Frontal cortex (tissue), 4 donors: ENCODE measurements around the gene TMEM185B. TPM values are rescaled to one million over a fixed set of nuclear protein-coding genes. Genes with fewer than 3 reads are reported as not detected.
"Not testable (repeated sequence)": the region's sequence is repeated elsewhere in the genome, so short reads cannot be mapped to it uniquely, and the experiment has no call there.

ENCODE experiments used
- DNase-seq, 2 donors: peaks; one replicate each; pipeline ENCODE4 v3.0.0; 2012; ENCODE audit warnings: low spot score in 2 of 2
- FAIRE-seq: peaks from 2 replicates; lab custom pipeline; 2012; peaks lifted over from hg19 to GRCh38; lab: Jason Lieb, UNC
- total RNA-seq: library from RNA; depleted of rRNA; stranded (reverse); fragments of >200 nt; gene quantifications from one replicate; pipeline ENCODE4 v1.2.3, GENCODE V29; 2014
- donor health status: control.
- donor health status: control.
- donor health status: control.

Gene TMEM185B
- total RNA-seq, 1 donor from 2014 or later: 15.1 TPM

DNA sequence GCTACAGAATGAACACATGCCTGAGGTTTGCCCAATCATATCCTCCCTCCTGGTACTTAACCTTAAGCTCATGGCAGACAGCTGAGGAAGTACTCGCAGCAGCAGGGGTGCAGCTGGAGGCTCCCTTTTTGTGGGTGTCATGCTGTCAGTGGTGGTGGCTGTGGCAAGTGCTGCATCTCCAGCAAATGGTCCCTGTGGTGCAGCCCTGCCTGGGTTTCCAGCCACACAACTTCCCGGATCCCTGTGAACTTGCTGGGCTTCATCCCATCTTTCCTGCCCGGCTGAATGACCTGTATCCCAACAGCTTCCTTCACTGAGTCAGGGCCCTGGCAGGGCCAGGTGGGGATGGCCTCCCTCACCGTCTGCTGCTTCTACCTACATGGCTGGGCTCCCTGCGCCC, 5.0 kb downstream of the TMEM185B start:
- no peak for FAIRE-seq
- DNase-seq: no peak

DNA sequence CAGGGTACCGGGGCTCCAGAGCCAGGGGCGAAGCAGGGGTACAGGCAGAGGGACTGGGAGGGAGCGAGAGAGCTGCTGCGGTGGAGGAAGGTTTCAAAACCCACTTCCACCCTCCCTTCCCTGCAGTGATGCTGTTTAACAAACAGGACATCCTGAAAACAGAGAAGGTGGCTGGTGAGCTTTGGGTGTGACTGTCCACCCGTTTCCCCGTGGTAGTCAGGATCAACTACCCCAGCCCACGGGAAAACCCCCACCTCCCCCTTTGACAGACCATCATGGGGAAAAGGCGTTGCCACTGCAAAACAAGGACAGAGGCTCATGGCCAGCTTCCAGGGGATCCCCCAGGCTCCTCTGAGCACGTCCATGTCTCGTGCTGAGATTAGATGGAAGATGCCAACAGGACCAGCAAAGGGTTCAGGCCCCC, 12.9 kb downstream of the TMEM185B start:
- DNase-seq (no peak), FAIRE-seq (no peak)

GRCh38 chr2:120209427-120210269, 13.6 kb downstream of the TMEM185B start:
- DNase-seq (no peak), FAIRE-seq (no peak)

- FAIRE-seq (no peak), DNase-seq (no peak)
These were observed 14.5 kb downstream of the TMEM185B start for GRCh38 chr2:120208381-120209353.

GRCh38 chr2:120206022-120206581, 17.1 kb downstream of the TMEM185B start:
- FAIRE-seq (no peak), DNase-seq (no peak)

- FAIRE-seq (no peak), DNase-seq (no peak)
These were observed 18.1 kb downstream of the TMEM185B start for GRCh38 chr2:120204945-120205670.

DNA sequence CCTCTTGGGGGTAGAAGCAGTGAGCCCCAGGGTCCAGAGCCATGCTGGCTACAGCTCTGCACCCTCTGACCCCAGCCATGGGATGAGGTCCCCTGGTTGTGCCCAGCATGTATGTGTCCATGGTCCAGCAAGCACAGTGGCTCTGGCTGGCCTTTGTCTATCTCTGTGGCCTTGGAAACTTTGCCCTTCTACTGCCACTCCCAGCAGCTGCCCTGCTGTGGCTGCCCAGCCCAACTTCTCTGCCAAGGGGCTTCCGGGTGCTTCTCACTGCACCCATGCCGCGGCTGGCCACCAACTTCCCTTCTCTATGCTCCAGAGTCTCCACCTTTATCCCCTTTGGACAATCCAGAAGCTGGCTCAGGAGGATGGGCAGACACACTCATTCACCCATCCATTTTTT, 18.8 kb downstream of the TMEM185B start:
- no peak for DNase-seq
- no peak for FAIRE-seq

DNA sequence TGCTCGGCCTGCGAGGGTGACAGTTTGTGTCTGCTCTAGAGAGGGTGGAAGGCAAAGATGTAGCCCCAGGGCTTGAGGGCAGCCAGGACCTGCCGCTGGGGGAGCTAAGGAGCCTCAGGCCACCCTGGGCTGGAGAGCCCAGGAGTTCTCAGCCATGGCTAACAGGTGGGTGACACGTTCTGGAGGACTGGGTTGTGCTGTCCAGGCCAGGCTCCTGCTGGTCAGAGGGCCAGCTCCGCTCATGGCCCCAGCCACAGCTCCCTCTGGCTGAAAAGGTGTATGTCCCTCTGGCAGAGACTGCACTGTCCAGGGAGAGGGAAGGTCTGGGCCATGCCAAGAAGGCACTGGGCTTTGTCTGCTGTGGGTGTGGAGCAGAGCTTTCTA, 19.2 kb downstream of the TMEM185B start:
- FAIRE-seq: no peak
- DNase-seq: no peak

DNA sequence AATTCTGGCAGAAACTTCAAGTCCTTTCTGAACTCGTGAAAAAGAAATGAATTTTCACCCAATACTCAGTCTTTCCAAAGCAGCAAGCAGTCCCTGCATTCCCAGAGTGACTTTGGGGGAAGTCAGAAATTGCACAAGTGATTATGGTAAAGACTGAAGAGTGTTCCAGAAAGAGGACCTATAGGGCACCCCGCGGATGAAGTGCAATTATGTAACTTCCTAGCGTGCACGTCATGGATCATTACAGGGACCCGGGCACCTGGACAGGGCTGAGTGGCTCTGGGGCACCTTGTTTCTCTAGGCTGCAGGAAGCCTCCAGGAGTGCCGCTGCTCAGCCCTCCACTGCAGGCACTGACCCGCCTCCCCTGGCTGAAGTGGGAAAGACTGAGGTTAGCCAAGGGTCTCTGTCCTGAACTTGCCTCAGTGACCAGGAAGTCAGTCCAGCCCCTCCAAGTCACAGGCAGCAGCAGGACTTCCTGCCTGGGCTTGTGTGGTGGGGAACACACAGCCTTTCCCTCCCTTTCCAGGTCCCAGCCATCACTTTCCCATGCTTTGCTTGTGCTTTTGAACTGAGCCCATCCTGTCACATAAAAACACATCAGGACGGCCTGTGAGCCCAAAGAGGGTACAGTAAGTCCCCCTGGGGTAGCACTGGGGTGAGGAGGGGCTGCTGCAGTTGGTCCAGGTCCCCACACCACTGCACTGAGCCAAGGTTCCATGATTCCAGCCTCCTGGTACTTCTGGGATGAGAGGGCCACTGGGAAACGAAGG, 19.8 kb downstream of the TMEM185B start:
- DNase-seq (no peak), FAIRE-seq (no peak)

GRCh38 chr2:120199817-120200459, 23.3 kb downstream of the TMEM185B start:
- not testable (repeated sequence) for FAIRE-seq, DNase-seq

GRCh38 chr2:120195553-120195952, 27.6 kb downstream of the TMEM185B start:
- DNase-seq: no peak
- no peak for FAIRE-seq

GRCh38 chr2:120192280-120192679, 30.9 kb downstream of the TMEM185B start:
- FAIRE-seq: no peak
- DNase-seq: no peak

GRCh38 chr2:120189189-120189588, 34.0 kb downstream of the TMEM185B start:
- DNase-seq (no peak), FAIRE-seq (no peak)

- FAIRE-seq: no peak
These were observed 41.1 kb downstream of the TMEM185B start for GRCh38 chr2:120182019-120182560.

DNA sequence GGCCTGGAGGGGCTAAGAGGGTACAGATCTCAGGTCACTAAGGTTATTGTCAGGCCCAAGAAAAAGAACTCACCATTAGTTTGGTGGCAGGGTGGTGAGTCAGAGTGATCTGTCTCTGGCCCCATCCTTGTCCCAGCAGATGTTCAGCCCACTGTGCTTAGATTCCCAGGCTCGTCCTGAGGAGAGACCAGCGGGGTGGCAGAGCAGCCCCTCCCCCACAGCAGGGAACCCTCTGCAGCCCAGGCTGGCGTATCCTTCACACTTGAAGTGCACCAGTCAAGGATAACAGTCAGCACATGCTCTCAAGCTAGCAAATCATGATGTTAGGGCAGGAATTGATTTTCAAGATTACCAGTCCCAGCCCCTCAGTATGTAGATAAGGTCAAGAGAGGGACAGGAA, 43.1 kb downstream of the TMEM185B start:
- no peak for DNase-seq
- FAIRE-seq: no peak

More at GRCh38 chr2:120182019-120182560, 41.1 kb downstream of the TMEM185B start:
- no peak for DNase-seq

GRCh38 chr2:120179396-120179795, 43.8 kb downstream of the TMEM185B start:
- FAIRE-seq (no peak), DNase-seq (no peak)

GRCh38 chr2:120177973-120178372, 45.2 kb downstream of the TMEM185B start:
- DNase-seq (no peak), FAIRE-seq (no peak)

DNA sequence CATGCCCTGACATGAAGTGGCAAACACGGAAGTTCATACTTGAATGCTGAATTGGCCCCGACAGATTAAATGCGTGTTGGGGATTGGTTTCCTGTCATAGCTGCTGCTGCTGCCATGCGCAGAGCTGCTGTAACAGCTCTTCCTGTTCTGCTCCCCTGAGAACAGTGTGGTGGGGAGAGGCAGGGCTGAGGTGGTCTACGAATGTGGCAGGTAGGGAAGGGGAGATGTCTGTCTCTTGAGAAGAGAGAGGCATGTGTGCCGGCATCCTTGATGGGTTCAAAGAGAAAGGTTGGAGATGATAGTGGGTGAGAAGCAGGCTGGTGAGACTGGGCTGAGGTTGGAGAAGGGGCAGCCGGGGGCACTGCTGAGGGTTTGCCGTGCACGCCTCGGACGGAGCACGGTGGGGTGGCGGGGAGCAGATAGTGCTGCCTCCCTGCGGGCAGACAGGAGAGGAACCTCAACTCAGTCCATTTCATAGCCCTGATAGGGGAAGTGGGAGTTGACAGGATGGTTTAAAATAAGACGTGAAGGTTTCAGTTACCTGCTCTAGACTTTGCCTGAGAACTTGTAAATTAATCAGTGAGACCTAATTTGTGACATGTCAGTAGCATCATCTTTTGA, 46.1 kb downstream of the TMEM185B start:
- DNase-seq (no peak), FAIRE-seq (no peak)
